HCT116 (cell line): Measurements from ENCODE around the gene CCM2.

Experiments
- ATF3 ChIP-seq: IDR thresholded peaks from 2 replicates; pipeline ENCODE4 v1.6.1; 2012
- CBX3 ChIP-seq: IDR thresholded peaks from 2 replicates; pipeline ENCODE4 v1.6.1; 2012; ENCODE audit warnings: low read depth
- CEBPB ChIP-seq: IDR thresholded peaks from 2 replicates; pipeline ENCODE4 v1.6.1; 2012; ENCODE audit warnings: low read depth
- CTCF ChIP-seq, 3 experiments: fragments of 200-600 bp in 1 of 3; sonication (generic) in 1 of 3; IDR thresholded peaks in 2 of 3; conservative IDR thresholded peaks in 1 of 3; 2 replicates each; pipeline ENCODE4 v1.5.1; 2012 to 2017; ENCODE audit warnings: low read depth in 2 of 3, low read length in 2 of 3, antibody characterized with exemption in 1 of 3, borderline replicate concordance in 1 of 3, control low read depth in 1 of 3, mild to moderate bottlenecking in 1 of 3, mixed read lengths in 1 of 3, mixed run types in 1 of 3, moderate library complexity in 1 of 3; ENCODE audit not compliant: insufficient read depth in 1 of 3
- EZH2 ChIP-seq: fragments of 200-600 bp; sonication (generic); IDR thresholded peaks from 2 replicates; pipeline ENCODE4 v1.6.1; 2017; ENCODE audit warnings: antibody characterized with exemption, mixed run types
- EZH2phosphoT487 ChIP-seq: fragments of 200-600 bp; IDR thresholded peaks from 2 replicates; pipeline ENCODE4 v1.6.1; 2018; ENCODE audit warnings: antibody characterized with exemption, borderline replicate concordance
- POLR2AphosphoS5 ChIP-seq: IDR thresholded peaks from 2 replicates; pipeline ENCODE4 v1.6.1; 2011; ENCODE audit warnings: mild to moderate bottlenecking, low read depth, low read length, moderate library complexity

- TF ChIP-seq CTCF (IDR thresholded peaks at IDR 0.05 in 2 of 3, conservative IDR thresholded peaks at IDR 0.05 in 1 of 3; ENCODE audit: borderline replicate concordance in 1 of 3, insufficient read depth in 1 of 3, low read depth in 2 of 3, low read length in 2 of 3) (no peak), POLR2AphosphoS5 (no peak), EZH2phosphoT487 (no peak), CBX3 (no peak), CEBPB (no peak), ATF3 (no peak), EZH2 (no peak)
Observed at GRCh38 chr7:44953156-44953555, 46.8 kb upstream of the CCM2 start.
